ENCODE data around the gene HOXA11. TPM values are rescaled to one million over a fixed set of nuclear protein-coding genes. Genes with fewer than 3 reads are reported as not detected.

Gene HOXA11
- polyA plus RNA-seq, 1 of the 3 experiments (the other 2 are of a cell fraction), result not detected

GRCh38 chr7:27165996-27166530, 19.0 kb downstream of the HOXA11 start:
- no peak overlapping the region for H3K4me3 ChIP-seq (ENCODE audit: low read depth in 2 of 2, low read length in 1 of 2)
- no peaks in the 10 kb centered on the region for H3K9me2 ChIP-seq
- H3K4me1 ChIP-seq (ENCODE audit: control insufficient read depth in 1 of 2, insufficient read depth in 2 of 2, low read depth in 1 of 2, low read length in 1 of 2), result peaks cover 0 to 3% of the 10 kb centered on the region in 2 experiments; a peak in 1 of 4 replicates
- no peak overlapping the region for H2AFZ ChIP-seq (ENCODE audit: low read depth)
- no peaks in the 10 kb centered on the region for H3K36me3 ChIP-seq (replicated peaks in 1 of 2; ENCODE audit: control insufficient read depth in 1 of 2, insufficient read depth in 2 of 2, low read length in 1 of 2)
- DNase-seq, result no peak
- H3F3A ChIP-seq (replicated peaks; ENCODE audit: insufficient read depth), result peaks cover 20% of the 10 kb centered on the region
- peaks cover 94% of the 10 kb centered on the region for H3K27me3 ChIP-seq (ENCODE audit: insufficient read depth)
- H3K9ac ChIP-seq, result no peak overlapping the region
- no peaks in the 10 kb centered on the region for H3K9me3 ChIP-seq
- TF ChIP-seq SMC3 (IDR thresholded peaks at IDR 0.05; ENCODE audit: low read depth, low read length) (no peak), NRF1 (IDR thresholded peaks at IDR 0.05; ENCODE audit: low read depth, low read length) (no peak), FOXJ3 (CRISPR knock-in tag; IDR thresholded peaks at IDR 0.05) (no peak), USF1 (IDR thresholded peaks at IDR 0.05; ENCODE audit: borderline replicate concordance, low read depth) (no peak)
- TF ChIP-seq, protein P1, sequence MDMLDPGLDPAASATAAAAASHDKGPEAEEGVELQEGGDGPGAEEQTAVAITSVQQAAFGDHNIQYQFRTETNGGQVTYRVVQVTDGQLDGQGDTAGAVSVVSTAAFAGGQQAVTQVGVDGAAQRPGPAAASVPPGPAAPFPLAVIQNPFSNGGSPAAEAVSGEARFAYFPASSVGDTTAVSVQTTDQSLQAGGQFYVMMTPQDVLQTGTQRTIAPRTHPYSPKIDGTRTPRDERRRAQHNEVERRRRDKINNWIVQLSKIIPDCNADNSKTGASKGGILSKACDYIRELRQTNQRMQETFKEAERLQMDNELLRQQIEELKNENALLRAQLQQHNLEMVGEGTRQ (IDR thresholded peaks at IDR 0.05; ENCODE audit: borderline replicate concordance, low read depth, low read length), result no peak
- 25% methylated on average over 33 of the region's 46 CpGs for WGBS (ENCODE audit: low lambda C conversion rate)
- CTCF ChIA-PET, result interaction anchor here (0.9 to 12.1 kb wide), 8 partner anchors 8 to 796 kb away, joined by 3 to 205 read pairs (median 4); partner anchors contain the start of genes HOXA10 and HOXA3
- peaks cover 13% of the 10 kb centered on the region for H4K20me1 ChIP-seq (ENCODE audit: insufficient read depth)
- no peaks in the 10 kb centered on the region for H3K79me2 ChIP-seq (ENCODE audit: insufficient read depth)
- no peak overlapping the region for H3K4me2 ChIP-seq
- POLR2A ChIA-PET, result no interaction called here
- no peak overlapping the region for H3K27ac ChIP-seq (ENCODE audit: low read depth in 2 of 2, low read length in 1 of 2)

- peaks cover 15% of the 10 kb centered on the region for H3F3A ChIP-seq (replicated peaks; ENCODE audit: insufficient read depth)
- H2AFZ ChIP-seq (ENCODE audit: low read depth), result no peak within 1 kb of the TSS
- H3K9me3 ChIP-seq, result no peaks in the 10 kb centered on the region
- peaks cover 9% of the 10 kb centered on the region for H4K20me1 ChIP-seq (ENCODE audit: insufficient read depth)
- H3K27ac ChIP-seq (ENCODE audit: low read depth in 2 of 2, low read length in 1 of 2), result no peak within 1 kb of the TSS
- H3K79me2 ChIP-seq (ENCODE audit: insufficient read depth), result no peaks in the 10 kb centered on the region
- 0 out of 2 replicates have a peak within 1 kb of the TSS, but pooled peaks have one; percentile 4 for H3K4me2 ChIP-seq
- WGBS (ENCODE audit: low lambda C conversion rate), result 15% methylated on average over 32 of the region's 82 CpGs
- peaks cover 91% of the 10 kb centered on the region for H3K27me3 ChIP-seq (ENCODE audit: insufficient read depth)
- no peak for TF ChIP-seq RFX5 (IDR thresholded peaks at IDR 0.05; ENCODE audit: low read length)
- TF ChIP-seq ZBTB33 (IDR thresholded peaks at IDR 0.05; ENCODE audit: borderline replicate concordance, low read depth), result no peak
- peak; percentile 52; the same call in 1 of the 2 replicates for TF ChIP-seq USF1 (IDR thresholded peaks at IDR 0.05; ENCODE audit: borderline replicate concordance, low read depth)
- TF ChIP-seq MXI1 (IDR thresholded peaks at IDR 0.05; ENCODE audit: low read depth, low read length), result no peak
- peak; percentile 92 for TF ChIP-seq EZH2phosphoT487 (IDR thresholded peaks at IDR 0.05; ENCODE audit: borderline replicate concordance, low read depth)
- TF ChIP-seq POLR2AphosphoS5 (IDR thresholded peaks at IDR 0.05; ENCODE audit: low read depth, low read length), result no peak
- TF ChIP-seq, protein P2, sequence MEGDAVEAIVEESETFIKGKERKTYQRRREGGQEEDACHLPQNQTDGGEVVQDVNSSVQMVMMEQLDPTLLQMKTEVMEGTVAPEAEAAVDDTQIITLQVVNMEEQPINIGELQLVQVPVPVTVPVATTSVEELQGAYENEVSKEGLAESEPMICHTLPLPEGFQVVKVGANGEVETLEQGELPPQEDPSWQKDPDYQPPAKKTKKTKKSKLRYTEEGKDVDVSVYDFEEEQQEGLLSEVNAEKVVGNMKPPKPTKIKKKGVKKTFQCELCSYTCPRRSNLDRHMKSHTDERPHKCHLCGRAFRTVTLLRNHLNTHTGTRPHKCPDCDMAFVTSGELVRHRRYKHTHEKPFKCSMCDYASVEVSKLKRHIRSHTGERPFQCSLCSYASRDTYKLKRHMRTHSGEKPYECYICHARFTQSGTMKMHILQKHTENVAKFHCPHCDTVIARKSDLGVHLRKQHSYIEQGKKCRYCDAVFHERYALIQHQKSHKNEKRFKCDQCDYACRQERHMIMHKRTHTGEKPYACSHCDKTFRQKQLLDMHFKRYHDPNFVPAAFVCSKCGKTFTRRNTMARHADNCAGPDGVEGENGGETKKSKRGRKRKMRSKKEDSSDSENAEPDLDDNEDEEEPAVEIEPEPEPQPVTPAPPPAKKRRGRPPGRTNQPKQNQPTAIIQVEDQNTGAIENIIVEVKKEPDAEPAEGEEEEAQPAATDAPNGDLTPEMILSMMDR (IDR thresholded peaks at IDR 0.05), result no peak
- TF ChIP-seq, protein P3, sequence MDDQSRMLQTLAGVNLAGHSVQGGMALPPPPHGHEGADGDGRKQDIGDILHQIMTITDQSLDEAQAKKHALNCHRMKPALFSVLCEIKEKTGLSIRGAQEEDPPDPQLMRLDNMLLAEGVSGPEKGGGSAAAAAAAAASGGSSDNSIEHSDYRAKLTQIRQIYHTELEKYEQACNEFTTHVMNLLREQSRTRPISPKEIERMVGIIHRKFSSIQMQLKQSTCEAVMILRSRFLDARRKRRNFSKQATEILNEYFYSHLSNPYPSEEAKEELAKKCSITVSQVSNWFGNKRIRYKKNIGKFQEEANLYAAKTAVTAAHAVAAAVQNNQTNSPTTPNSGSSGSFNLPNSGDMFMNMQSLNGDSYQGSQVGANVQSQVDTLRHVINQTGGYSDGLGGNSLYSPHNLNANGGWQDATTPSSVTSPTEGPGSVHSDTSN (IDR thresholded peaks at IDR 0.05), result no peak
- no peak for TF ChIP-seq JUND (IDR thresholded peaks at IDR 0.05)
- no peak for TF ChIP-seq RCOR1 (IDR thresholded peaks at IDR 0.05; ENCODE audit: low read length)
- no peak for TF ChIP-seq TAF1 (IDR thresholded peaks at IDR 0.05; ENCODE audit: borderline replicate concordance, low read depth, low read length)
- H3K4me3 ChIP-seq (ENCODE audit: low read depth in 2 of 2, low read length in 1 of 2), result no peak within 1 kb of the TSS
- H3K9ac ChIP-seq, result no peak within 1 kb of the TSS
- no peaks in the 10 kb centered on the region for H3K36me3 ChIP-seq (replicated peaks in 1 of 2; ENCODE audit: control insufficient read depth in 1 of 2, insufficient read depth in 2 of 2, low read length in 1 of 2)
- DNase-seq, result no peak
- no peaks in the 10 kb centered on the region for H3K9me2 ChIP-seq
- CTCF ChIA-PET, result interaction anchor here (1.1 to 12.1 kb wide), 7 partner anchors 9 to 795 kb away, joined by 4 to 205 read pairs (median 4); partner anchors contain the start of genes HOXA10 and HOXA3
- peaks cover 0 to 8% of the 10 kb centered on the region in 2 experiments; a peak in 1 of 4 replicates for H3K4me1 ChIP-seq (ENCODE audit: control insufficient read depth in 1 of 2, insufficient read depth in 2 of 2, low read depth in 1 of 2, low read length in 1 of 2)
- POLR2A ChIA-PET, result no interaction called here
These were observed 19.7 kb downstream of the HOXA11 start, which contains the start of gene HOXA9 for GRCh38 chr7:27165089-27165995. Gene HOXA9, minus strand, starts transcription at chr7:27165537. Its CDS starts 80 bp downstream, at chr7:27165457.
